ENCODE measurements around the gene OR51B2.

DNA sequence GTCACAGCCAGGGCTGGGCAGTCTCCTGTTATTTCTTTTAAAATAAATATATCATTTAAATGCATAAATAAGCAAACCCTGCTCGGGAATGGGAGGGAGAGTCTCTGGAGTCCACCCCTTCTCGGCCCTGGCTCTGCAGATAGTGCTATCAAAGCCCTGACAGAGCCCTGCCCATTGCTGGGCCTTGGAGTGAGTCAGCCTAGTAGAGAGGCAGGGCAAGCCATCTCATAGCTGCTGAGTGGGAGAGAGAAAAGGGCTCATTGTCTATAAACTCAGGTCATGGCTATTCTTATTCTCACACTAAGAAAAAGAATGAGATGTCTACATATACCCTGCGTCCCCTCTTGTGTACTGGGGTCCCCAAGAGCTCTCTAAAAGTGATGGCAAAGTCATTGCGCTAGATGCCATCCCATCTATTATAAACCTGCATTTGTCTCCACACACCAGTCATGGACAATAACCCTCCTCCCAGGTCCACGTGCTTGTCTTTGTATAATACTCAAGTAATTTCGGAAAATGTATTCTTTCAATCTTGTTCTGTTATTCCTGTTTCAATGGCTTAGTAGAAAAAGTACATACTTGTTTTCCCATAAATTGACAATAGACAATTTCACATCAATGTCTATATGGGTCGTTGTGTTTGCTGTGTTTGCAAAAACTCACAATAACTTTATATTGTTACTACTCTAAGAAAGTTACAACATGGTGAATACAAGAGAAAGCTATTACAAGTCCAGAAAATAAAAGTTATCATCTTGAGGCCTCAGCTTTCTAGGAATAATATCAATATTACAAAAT, 35.8 kb downstream of the OR51B2 start:
- no peak for TF ChIP-seq ZFP3 (CRISPR knock-in tag; IDR thresholded peaks at IDR 0.05)
- TF ChIP-seq, protein P1, sequence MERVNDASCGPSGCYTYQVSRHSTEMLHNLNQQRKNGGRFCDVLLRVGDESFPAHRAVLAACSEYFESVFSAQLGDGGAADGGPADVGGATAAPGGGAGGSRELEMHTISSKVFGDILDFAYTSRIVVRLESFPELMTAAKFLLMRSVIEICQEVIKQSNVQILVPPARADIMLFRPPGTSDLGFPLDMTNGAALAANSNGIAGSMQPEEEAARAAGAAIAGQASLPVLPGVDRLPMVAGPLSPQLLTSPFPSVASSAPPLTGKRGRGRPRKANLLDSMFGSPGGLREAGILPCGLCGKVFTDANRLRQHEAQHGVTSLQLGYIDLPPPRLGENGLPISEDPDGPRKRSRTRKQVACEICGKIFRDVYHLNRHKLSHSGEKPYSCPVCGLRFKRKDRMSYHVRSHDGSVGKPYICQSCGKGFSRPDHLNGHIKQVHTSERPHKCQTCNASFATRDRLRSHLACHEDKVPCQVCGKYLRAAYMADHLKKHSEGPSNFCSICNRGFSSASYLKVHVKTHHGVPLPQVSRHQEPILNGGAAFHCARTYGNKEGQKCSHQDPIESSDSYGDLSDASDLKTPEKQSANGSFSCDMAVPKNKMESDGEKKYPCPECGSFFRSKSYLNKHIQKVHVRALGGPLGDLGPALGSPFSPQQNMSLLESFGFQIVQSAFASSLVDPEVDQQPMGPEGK (CRISPR knock-in tag; IDR thresholded peaks at IDR 0.05; ENCODE audit: borderline replicate concordance): no peak
- TF ChIP-seq ZFP30 (CRISPR knock-in tag; IDR thresholded peaks at IDR 0.05): no peak
- no peak for TF ChIP-seq SNAI2 (CRISPR knock-in tag; IDR thresholded peaks at IDR 0.05)
- TF ChIP-seq TOX (CRISPR knock-in tag; IDR thresholded peaks at IDR 0.05; ENCODE audit: borderline replicate concordance): no peak
- no peak for TF ChIP-seq BACH2 (CRISPR knock-in tag; IDR thresholded peaks at IDR 0.05; ENCODE audit: borderline replicate concordance)
- TF ChIP-seq, protein P2, sequence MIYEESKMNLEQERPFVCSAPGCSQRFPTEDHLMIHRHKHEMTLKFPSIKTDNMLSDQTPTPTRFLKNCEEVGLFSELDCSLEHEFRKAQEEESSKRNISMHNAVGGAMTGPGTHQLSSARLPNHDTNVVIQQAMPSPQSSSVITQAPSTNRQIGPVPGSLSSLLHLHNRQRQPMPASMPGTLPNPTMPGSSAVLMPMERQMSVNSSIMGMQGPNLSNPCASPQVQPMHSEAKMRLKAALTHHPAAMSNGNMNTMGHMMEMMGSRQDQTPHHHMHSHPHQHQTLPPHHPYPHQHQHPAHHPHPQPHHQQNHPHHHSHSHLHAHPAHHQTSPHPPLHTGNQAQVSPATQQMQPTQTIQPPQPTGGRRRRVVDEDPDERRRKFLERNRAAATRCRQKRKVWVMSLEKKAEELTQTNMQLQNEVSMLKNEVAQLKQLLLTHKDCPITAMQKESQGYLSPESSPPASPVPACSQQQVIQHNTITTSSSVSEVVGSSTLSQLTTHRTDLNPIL (CRISPR knock-in tag; IDR thresholded peaks at IDR 0.05; ENCODE audit: low read depth): no peak
- TF ChIP-seq ZC3H10 (CRISPR knock-in tag; IDR thresholded peaks at IDR 0.05): no peak
- TF ChIP-seq, protein P3, sequence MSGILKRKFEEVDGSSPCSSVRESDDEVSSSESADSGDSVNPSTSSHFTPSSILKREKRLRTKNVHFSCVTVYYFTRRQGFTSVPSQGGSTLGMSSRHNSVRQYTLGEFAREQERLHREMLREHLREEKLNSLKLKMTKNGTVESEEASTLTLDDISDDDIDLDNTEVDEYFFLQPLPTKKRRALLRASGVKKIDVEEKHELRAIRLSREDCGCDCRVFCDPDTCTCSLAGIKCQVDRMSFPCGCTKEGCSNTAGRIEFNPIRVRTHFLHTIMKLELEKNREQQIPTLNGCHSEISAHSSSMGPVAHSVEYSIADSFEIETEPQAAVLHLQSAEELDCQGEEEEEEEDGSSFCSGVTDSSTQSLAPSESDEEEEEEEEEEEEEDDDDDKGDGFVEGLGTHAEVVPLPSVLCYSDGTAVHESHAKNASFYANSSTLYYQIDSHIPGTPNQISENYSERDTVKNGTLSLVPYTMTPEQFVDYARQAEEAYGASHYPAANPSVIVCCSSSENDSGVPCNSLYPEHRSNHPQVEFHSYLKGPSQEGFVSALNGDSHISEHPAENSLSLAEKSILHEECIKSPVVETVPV (CRISPR knock-in tag; IDR thresholded peaks at IDR 0.05): no peak
- no peak for TF ChIP-seq PPARA (CRISPR knock-in tag; IDR thresholded peaks at IDR 0.05; ENCODE audit: borderline replicate concordance)
- no peak for TF ChIP-seq ARNTL (CRISPR knock-in tag; IDR thresholded peaks at IDR 0.05; ENCODE audit: borderline replicate concordance, low read depth)
- TF ChIP-seq ZNF8 (CRISPR knock-in tag; IDR thresholded peaks at IDR 0.05): no peak
- TF ChIP-seq, protein P4, sequence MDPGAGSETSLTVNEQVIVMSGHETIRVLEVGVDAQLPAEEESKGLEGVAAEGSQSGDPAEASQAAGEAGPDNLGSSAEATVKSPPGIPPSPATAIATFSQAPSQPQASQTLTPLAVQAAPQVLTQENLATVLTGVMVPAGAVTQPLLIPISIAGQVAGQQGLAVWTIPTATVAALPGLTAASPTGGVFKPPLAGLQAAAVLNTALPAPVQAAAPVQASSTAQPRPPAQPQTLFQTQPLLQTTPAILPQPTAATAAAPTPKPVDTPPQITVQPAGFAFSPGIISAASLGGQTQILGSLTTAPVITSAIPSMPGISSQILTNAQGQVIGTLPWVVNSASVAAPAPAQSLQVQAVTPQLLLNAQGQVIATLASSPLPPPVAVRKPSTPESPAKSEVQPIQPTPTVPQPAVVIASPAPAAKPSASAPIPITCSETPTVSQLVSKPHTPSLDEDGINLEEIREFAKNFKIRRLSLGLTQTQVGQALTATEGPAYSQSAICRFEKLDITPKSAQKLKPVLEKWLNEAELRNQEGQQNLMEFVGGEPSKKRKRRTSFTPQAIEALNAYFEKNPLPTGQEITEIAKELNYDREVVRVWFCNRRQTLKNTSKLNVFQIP (CRISPR knock-in tag; IDR thresholded peaks at IDR 0.05; ENCODE audit: borderline replicate concordance, low read depth): no peak

All from SK-N-SH treated with all-trans-retinoic acid at 6 μM for 48 hours (cell line).